ENCODE measurements around the gene DBH. TPM values are rescaled to one million over a fixed set of nuclear protein-coding genes. Genes with fewer than 3 reads are reported as not detected.

The DBH gene
- total RNA-seq, result not detected in 2 replicates

GRCh38 chr9:133635533-133636531, at the start of gene DBH:
Gene DBH (plus strand): TSS chr9:133636363. CDS start chr9:133636372, 9 bp downstream.
- peaks cover 9% of the 10 kb centered on the region for H3K27me3 ChIP-seq (ENCODE audit: control insufficient read depth, insufficient read depth, low read length)
- no peak within 1 kb of the TSS for H3K4me3 ChIP-seq (ENCODE audit: low read depth, low read length)
- TF ChIP-seq CTCF (IDR thresholded peaks at IDR 0.05; ENCODE audit: insufficient read depth, low read length, severe bottlenecking), result no peak
- no peaks in the 10 kb centered on the region for H3K36me3 ChIP-seq (ENCODE audit: control insufficient read depth, insufficient read depth, low read length)
- FAIRE-seq, result no peak
- DNase-seq (ENCODE audit: low read depth), result no peak

- Histone ChIP-seq H3K36me3 (ENCODE audit: control insufficient read depth, insufficient read depth, low read length) (no peaks in the 10 kb centered on the region), H3K4me3 (ENCODE audit: low read depth, low read length) (no peak overlapping the region), H3K27me3 (ENCODE audit: control insufficient read depth, insufficient read depth, low read length) (peaks cover 8% of the 10 kb centered on the region)
- FAIRE-seq, result no peak
- TF ChIP-seq CTCF (IDR thresholded peaks at IDR 0.05; ENCODE audit: insufficient read depth, low read length, severe bottlenecking), result no peak
- DNase-seq (ENCODE audit: low read depth), result no peak
Observed at GRCh38 chr9:133587051-133587450, 49.1 kb upstream of the DBH start.

GRCh38 chr9:133587466-133587865, 48.7 kb upstream of the DBH start:
- FAIRE-seq (no peak), DNase-seq (ENCODE audit: low read depth) (no peak)
- no peak overlapping the region for H3K4me3 ChIP-seq (ENCODE audit: low read depth, low read length)
- no peak for TF ChIP-seq CTCF (IDR thresholded peaks at IDR 0.05; ENCODE audit: insufficient read depth, low read length, severe bottlenecking)
- no peaks in the 10 kb centered on the region for H3K36me3 ChIP-seq (ENCODE audit: control insufficient read depth, insufficient read depth, low read length)
- peaks cover 8% of the 10 kb centered on the region for H3K27me3 ChIP-seq (ENCODE audit: control insufficient read depth, insufficient read depth, low read length)

GRCh38 chr9:133589454-133590227, 46.5 kb upstream of the DBH start:
- peaks cover 6% of the 10 kb centered on the region for H3K27me3 ChIP-seq (ENCODE audit: control insufficient read depth, insufficient read depth, low read length)
- no peak for TF ChIP-seq CTCF (IDR thresholded peaks at IDR 0.05; ENCODE audit: insufficient read depth, low read length, severe bottlenecking)

GRCh38 chr9:133590231-133590855, 45.8 kb upstream of the DBH start:
- peaks cover 3% of the 10 kb centered on the region for H3K27me3 ChIP-seq (ENCODE audit: control insufficient read depth, insufficient read depth, low read length)
- no peak overlapping the region for H3K4me3 ChIP-seq (ENCODE audit: low read depth, low read length)
- TF ChIP-seq CTCF (IDR thresholded peaks at IDR 0.05; ENCODE audit: insufficient read depth, low read length, severe bottlenecking), result no peak
- DNase-seq (ENCODE audit: low read depth), result no peak
- no peak for FAIRE-seq
- H3K36me3 ChIP-seq (ENCODE audit: control insufficient read depth, insufficient read depth, low read length), result no peaks in the 10 kb centered on the region

More at GRCh38 chr9:133589454-133590227, 46.5 kb upstream of the DBH start:
- FAIRE-seq (no peak), DNase-seq (ENCODE audit: low read depth) (no peak)
- no peaks in the 10 kb centered on the region for H3K36me3 ChIP-seq (ENCODE audit: control insufficient read depth, insufficient read depth, low read length)
- no peak overlapping the region for H3K4me3 ChIP-seq (ENCODE audit: low read depth, low read length)
